ENCODE results near the gene COL18A1. TPM values are rescaled to one million over a fixed set of nuclear protein-coding genes. Genes with fewer than 3 reads are reported as not detected.

Gene COL18A1
- total and polyA plus RNA-seq, 8 donors, result 38.7 to 301 (median 77.8) TPM

GRCh38 chr21:45390831-45391742 is 13.9 kb upstream of the COL18A1 start:
- no peak overlapping the region for H3K27ac ChIP-seq
- peak in 3 of 6 donors; percentile 4 to 24 (median 7) for DNase-seq
- 64 to 71% methylated on average over 26 to 32 of the region's 32 CpGs for WGBS, 2 donors
- no peaks in the 10 kb centered on the region for H3K4me1 ChIP-seq
- H3K4me3 ChIP-seq, result no peak overlapping the region
- no peaks in the 10 kb centered on the region for H3K36me3 ChIP-seq
- intact Hi-C loops (cut with DNase I), result no loop called here
- ATAC-seq, result no peak
- no peaks in the 10 kb centered on the region for H3K27me3 ChIP-seq
- no peak for TF ChIP-seq CTCF (IDR thresholded peaks at IDR 0.05)
- no peaks in the 10 kb centered on the region for H3K9me3 ChIP-seq
- FAIRE-seq, result no peak

GRCh38 chr21:45391743-45392572 is 13.0 kb upstream of the COL18A1 start:
- no peak overlapping the region for H3K27ac ChIP-seq
- no peak overlapping the region for H3K4me3 ChIP-seq
- H3K9me3 ChIP-seq, result no peaks in the 10 kb centered on the region
- TF ChIP-seq CTCF (IDR thresholded peaks at IDR 0.05), result no peak
- no peaks in the 10 kb centered on the region for H3K36me3 ChIP-seq
- DNase-seq (peak in 1 of 6 donors; percentile 4), ATAC-seq (no peak), FAIRE-seq (no peak)
- H3K4me1 ChIP-seq, result no peaks in the 10 kb centered on the region
- intact Hi-C loops (cut with DNase I), result no loop called here
- no peaks in the 10 kb centered on the region for H3K27me3 ChIP-seq
- 63 to 72% methylated on average over 24 of the region's 24 CpGs for WGBS, 2 donors

- H3K36me3 ChIP-seq, result no peaks in the 10 kb centered on the region
- H3K4me3 ChIP-seq, result no peak overlapping the region
- DNase-seq (peak in 3 of 6 donors; percentile 7 to 34 (median 9)), FAIRE-seq (no peak), ATAC-seq (no peak)
- H3K27me3 ChIP-seq, result no peaks in the 10 kb centered on the region
- H3K27ac ChIP-seq, result no peak overlapping the region
- H3K4me1 ChIP-seq, result no peaks in the 10 kb centered on the region
- WGBS, 2 donors, result 66 to 77% methylated on average over 14 of the region's 14 CpGs
- no peak for TF ChIP-seq CTCF (IDR thresholded peaks at IDR 0.05)
- intact Hi-C loops (cut with DNase I), result no loop called here
- no peaks in the 10 kb centered on the region for H3K9me3 ChIP-seq
Observed at GRCh38 chr21:45392573-45392971, 12.4 kb upstream of the COL18A1 start.

- intact Hi-C loops (cut with DNase I), result no loop called here
- H3K36me3 ChIP-seq, result no peaks in the 10 kb centered on the region
- FAIRE-seq (no peak), DNase-seq (peak in 4 of 6 donors; percentile 12 to 58 (median 32)), ATAC-seq (no peak)
- H3K9me3 ChIP-seq, result no peaks in the 10 kb centered on the region
- WGBS, 2 donors, result 77 to 86% methylated on average over 26 of the region's 26 CpGs
- H3K4me3 ChIP-seq, result no peak overlapping the region
- H3K27me3 ChIP-seq, result no peaks in the 10 kb centered on the region
- no peak for TF ChIP-seq CTCF (IDR thresholded peaks at IDR 0.05)
- H3K4me1 ChIP-seq, result no peaks in the 10 kb centered on the region
- no peak overlapping the region for H3K27ac ChIP-seq
Observed at GRCh38 chr21:45393021-45393420, 11.9 kb upstream of the COL18A1 start.
